ENCODE measurements around the gene TSPAN11. TPM values are rescaled to one million over a fixed set of nuclear protein-coding genes. Genes with fewer than 3 reads are reported as not detected.

Gene TSPAN11
- total and polyA plus RNA-seq, 2 of the 8 experiments (the other 6 are each of a cell fraction or from before 2014, with no cell fraction given) = 3.9 to 8.2 TPM

- H2AFZ ChIP-seq (ENCODE audit: low read length) = no peak overlapping the region
- no peak overlapping the region for H3K4me2 ChIP-seq (ENCODE audit: insufficient read depth in 1 of 2, low read depth in 2 of 2, low read length in 2 of 2)
- no peaks in the 10 kb centered on the region; the same call in 1 of the 2 replicates for H3K23me2 ChIP-seq (ENCODE audit: low read depth, low read length)
- ChIA-PET POLR2A (ENCODE audit: partially characterized antibody) (interaction anchor here (0.9 kb wide), 1 partner anchor 26 kb away, joined by 3 read pairs; no protein-coding TSS in a partner anchor), CTCF (ENCODE audit: partially characterized antibody) (interaction anchor here (1.0 to 2.2 kb wide), 3 partner anchors 10 to 196 kb away, joined by 3 to 8 read pairs (median 5); no protein-coding TSS in a partner anchor)
- no peak overlapping the region for H2BK20ac ChIP-seq (ENCODE audit: low read length)
- no peak overlapping the region for H4K5ac ChIP-seq (ENCODE audit: insufficient read length, low read depth, low read length)
- H2BK5ac ChIP-seq (ENCODE audit: low read depth, low read length) = no peak overlapping the region
- no peak for FAIRE-seq
- no peak overlapping the region for H3K9ac ChIP-seq (replicated peaks in 1 of 4; ENCODE audit: extremely low read depth in 1 of 4, low read depth in 3 of 4, low read length in 3 of 4)
- no peaks in the 10 kb centered on the region for H3K9me3 ChIP-seq (ENCODE audit: insufficient read depth in 2 of 2, low read depth in 1 of 2, low read length in 1 of 2)
- no peaks in the 10 kb centered on the region for H3K79me1 ChIP-seq (ENCODE audit: low read depth, low read length)
- H2BK120ac ChIP-seq (replicated peaks; ENCODE audit: low read depth, low read length) = no peak overlapping the region
- no peak overlapping the region for H3K18ac ChIP-seq (ENCODE audit: extremely low read depth, low read length)
- no peaks in the 10 kb centered on the region for H3K79me2 ChIP-seq (ENCODE audit: control insufficient read depth in 1 of 2, insufficient read depth in 2 of 2, low read length in 2 of 2)
- no peaks in the 10 kb centered on the region for H3K27me3 ChIP-seq (replicated peaks in 1 of 4; ENCODE audit: control insufficient read depth in 3 of 4, extremely low read depth in 1 of 4, insufficient read depth in 3 of 4, low read length in 3 of 4)
- no peak overlapping the region for H3K56ac ChIP-seq (replicated peaks; ENCODE audit: insufficient read length, low read depth, low read length)
- no peak for DNase-seq (ENCODE audit: low read depth in 1 of 2, low spot score in 2 of 2)
- no peak overlapping the region for H2AK5ac ChIP-seq (ENCODE audit: low read depth, low read length)
- H3K4me1 ChIP-seq (replicated peaks in 1 of 4; ENCODE audit: control insufficient read depth in 3 of 4, insufficient read depth in 4 of 4, low read length in 3 of 4) = no peaks in the 10 kb centered on the region
- H4K91ac ChIP-seq (replicated peaks; ENCODE audit: insufficient read length, low read length) = no peak overlapping the region
- H3K4ac ChIP-seq (replicated peaks; ENCODE audit: insufficient read length, low read depth, low read length) = no peak overlapping the region
- H2BK15ac ChIP-seq (ENCODE audit: low read length) = no peak overlapping the region
- WGBS, 2 experiments (ENCODE audit: extremely low coverage in 1 of 2, insufficient coverage in 1 of 2, insufficient read length in 1 of 2, insufficient replicate concordance in 2 of 2, low coverage in 1 of 2, low lambda C conversion rate in 2 of 2, missing lambda C conversion rate in 1 of 2) = 86% methylated on average over 4 of the region's 4 CpGs; no CpG with 5 or more reads in 1 of the 2 experiments
- no peaks in the 10 kb centered on the region for H4K20me1 ChIP-seq (replicated peaks in 1 of 2; ENCODE audit: control insufficient read depth in 1 of 2, insufficient read depth in 2 of 2, low read length in 2 of 2)
- H3K23ac ChIP-seq (ENCODE audit: insufficient read length) = no peak overlapping the region
- no peak overlapping the region for H4K8ac ChIP-seq (ENCODE audit: extremely low read depth, insufficient read depth, low read length)
- no peak overlapping the region for H3K4me3 ChIP-seq (ENCODE audit: extremely low read depth in 1 of 4, insufficient read depth in 2 of 4, low read depth in 3 of 4, low read length in 4 of 4)
- H3K27ac ChIP-seq (ENCODE audit: low read depth, low read length) = no peak overlapping the region
- no peaks in the 10 kb centered on the region for H3K36me3 ChIP-seq (ENCODE audit: control insufficient read depth in 2 of 4, insufficient read depth in 4 of 4, low read length in 3 of 4)
- no peak overlapping the region for H3K14ac ChIP-seq (ENCODE audit: insufficient read length)
- H2BK12ac ChIP-seq (ENCODE audit: low read depth, low read length) = no peak overlapping the region
- TF ChIP-seq SP2 (IDR thresholded peaks at IDR 0.05; ENCODE audit: low read length) (no peak), BRCA1 (IDR thresholded peaks at IDR 0.05; ENCODE audit: low read depth, low read length) (no peak), KDM1A (IDR thresholded peaks at IDR 0.05; ENCODE audit: borderline replicate concordance, low read length) (no peak), EP300 (IDR thresholded peaks at IDR 0.05; ENCODE audit: borderline replicate concordance in 1 of 2, low read depth in 2 of 2, low read length in 2 of 2) (no peak), CHD2 (IDR thresholded peaks at IDR 0.05; ENCODE audit: low read length) (no peak), SUZ12 (IDR thresholded peaks at IDR 0.05; ENCODE audit: low read length) (no peak), SP1 (IDR thresholded peaks at IDR 0.05; ENCODE audit: low read depth, low read length) (no peak), MAX (IDR thresholded peaks at IDR 0.05) (no peak), CBX5 (IDR thresholded peaks at IDR 0.05; ENCODE audit: low read depth, low read length) (no peak), CTCF (IDR thresholded peaks at IDR 0.05; ENCODE audit: control extremely low read depth in 1 of 3, insufficient read depth in 1 of 3, low read depth in 1 of 3, low read length in 3 of 3) (no peak), JUND (IDR thresholded peaks at IDR 0.05; ENCODE audit: low read length) (no peak), TAF7 (optimal IDR thresholded peaks at IDR 0.05; ENCODE audit: borderline replicate concordance, low read depth, low read length) (no peak)
These were observed 105.4 kb downstream of the TSPAN11 start for GRCh38 chr12:31031951-31032335.

All from H1 (cell line).